HG03571 (cell line): ENCODE measurements around the gene CRABP2.

Source experiments
- ATAC-seq: cut with Tn5 transposase; IDR thresholded peaks from one replicate; pipeline ENCODE4 v1.9.1; 2021; ENCODE audit not compliant: unreplicated experiment

Gene CRABP2

DNA sequence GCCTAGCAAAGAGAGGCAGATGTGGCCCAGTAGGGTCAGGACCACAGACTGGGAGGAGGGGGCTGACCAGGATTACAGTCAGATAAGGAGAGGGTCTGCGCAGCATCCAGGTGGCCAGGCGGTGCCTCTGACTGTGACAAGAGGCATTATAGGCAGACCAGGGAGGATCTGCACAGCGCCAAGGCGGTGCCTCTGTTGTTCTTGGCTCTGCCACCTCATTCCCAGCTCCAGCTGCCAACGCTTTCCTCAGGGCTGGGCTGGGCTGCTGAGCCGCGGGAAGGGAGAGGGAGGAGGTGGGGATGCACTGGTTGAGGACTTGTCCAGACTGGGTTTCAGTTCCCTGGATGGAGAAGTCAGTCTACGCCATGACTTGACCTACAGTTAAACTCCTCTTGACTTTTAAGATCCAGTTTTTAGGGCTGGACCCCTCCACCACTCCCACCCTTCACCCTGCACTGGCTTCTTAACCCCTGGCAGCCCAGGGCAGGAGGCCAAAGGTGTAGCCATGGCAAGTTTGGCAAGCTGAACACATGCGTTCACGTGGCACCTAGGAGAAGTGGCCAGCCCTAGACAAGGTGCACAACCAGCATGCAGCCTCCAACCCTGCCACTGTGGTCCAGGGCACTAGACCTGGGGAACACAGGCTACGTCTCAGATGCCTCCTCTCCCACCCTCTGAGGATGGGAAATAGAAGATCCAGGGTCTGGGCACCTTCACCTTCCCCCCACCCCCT is 4.5 kb upstream of the CRABP2 start:
- ATAC-seq = no peak

- ATAC-seq = no peak
These were observed 3.6 kb upstream of the CRABP2 start for GRCh38 chr1:156709031-156709430.

DNA sequence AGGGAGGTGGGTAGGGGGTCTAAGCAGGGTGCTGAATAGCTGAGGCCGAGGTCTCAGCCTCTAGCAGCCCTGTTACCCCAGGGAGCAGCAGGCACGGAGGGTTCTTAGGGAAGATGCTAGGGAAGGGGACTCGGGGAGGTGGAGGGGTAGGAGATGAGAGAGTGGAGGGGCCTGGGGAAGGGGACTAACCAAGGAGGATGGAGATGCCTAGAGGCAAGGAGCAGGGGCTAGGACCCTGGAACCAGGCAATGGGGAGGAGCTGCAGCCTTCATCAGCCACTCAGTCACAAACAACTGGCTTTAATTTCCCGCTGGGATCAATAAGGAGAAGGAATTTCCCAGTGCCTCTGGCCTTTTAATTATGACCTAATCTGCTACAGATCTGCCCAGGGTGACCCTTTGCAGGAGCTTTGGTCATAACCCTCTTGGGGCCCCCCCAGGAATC is 2.9 kb upstream of the CRABP2 start:
- no peak for ATAC-seq

DNA sequence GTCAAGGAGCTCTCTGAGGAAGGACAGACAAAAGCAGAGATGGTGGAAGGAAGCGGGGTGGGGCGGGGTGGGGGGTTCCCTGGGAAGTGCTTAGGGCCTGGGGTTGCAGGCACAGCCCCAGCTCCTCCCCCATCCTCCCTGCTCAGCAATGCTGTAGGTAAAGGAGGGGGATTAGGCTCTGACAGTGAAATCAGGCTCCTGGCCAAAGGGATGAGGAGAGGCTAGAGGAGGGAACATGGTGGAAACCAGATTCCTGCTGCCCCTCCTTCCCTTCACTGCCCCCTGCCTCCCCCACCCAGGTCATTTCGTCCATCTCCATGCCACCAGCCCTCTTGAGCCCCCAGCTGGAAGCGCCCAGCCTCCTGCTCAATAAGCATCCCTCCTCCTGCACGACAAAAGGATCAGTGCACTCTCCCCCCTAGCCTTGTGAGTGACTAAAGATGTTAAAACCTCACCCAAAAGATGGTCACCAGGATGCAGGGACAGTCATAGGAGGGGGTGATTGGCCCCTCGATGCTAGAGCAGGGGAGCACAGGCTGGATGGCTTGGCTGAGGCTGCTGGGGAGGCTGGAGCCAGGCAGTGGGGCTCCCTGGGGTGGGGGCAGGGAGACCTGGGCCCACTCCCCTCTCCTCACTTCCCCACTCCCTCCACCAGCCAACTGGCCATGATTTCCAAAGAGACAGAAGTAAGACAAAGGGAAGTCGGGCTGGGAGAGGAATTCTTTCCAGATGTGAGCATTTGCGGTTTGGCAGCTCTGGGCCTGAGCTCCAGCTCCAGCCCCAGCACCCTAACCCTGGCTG is 2.2 kb upstream of the CRABP2 start:
- ATAC-seq = no peak

- ATAC-seq = no peak
These were observed 1.5 kb upstream of the CRABP2 start for GRCh38 chr1:156706657-156707416.

GRCh38 chr1:156705918-156706656 is 704 bp upstream of the CRABP2 start:
- no peak for ATAC-seq

DNA sequence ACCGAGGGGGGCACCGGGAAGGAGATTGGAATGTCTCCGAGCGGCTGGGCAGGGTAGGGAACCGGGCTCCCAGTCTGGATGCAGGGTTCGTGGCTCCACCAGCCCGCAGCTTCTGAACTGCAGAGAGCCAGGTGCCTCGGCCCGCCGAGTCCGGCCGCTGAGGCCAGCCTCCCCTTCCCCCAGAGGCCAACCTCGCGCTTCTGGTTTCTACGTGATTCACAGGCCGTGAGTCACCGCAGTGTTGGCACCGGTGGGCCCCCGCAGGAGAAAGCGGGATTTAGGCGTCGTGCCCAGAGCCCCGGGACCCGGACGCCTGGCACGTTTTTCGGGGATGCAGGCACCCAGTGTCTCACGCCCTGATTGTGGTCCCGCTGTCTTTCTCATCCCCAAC is 458 bp downstream of the CRABP2 start:
- no peak for ATAC-seq

DNA sequence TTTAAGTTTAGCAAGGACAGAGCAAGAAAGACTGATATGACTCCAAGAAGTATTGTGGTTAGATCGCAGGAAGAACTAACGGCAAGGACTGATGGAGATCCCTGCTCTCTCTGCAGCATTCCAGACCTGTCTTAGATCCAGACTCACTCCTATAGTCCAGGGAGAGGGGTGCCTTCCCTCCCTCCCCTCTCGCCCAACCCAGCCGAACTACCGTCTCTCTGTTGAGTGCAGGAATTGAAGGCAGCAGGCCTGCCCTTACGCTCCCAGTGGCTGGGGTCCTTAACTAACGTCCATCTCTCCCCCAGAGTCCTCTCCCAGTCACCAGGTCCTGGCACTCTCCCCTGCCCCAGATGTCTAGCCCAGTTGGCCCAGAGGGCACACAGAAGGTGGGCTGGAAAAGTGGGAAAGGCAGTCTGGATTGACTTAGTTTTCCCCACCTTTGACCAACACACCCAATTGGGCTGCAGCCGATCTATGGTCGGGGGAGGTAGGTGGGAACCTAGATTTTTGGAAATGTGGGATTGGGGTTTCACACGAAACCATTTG is 1.1 kb downstream of the CRABP2 start:
- ATAC-seq = no peak

- ATAC-seq = no peak
These were observed 1.6 kb downstream of the CRABP2 start for GRCh38 chr1:156703741-156704140.

- no peak for ATAC-seq
These were observed 2.0 kb downstream of the CRABP2 start for GRCh38 chr1:156703336-156703735.

- ATAC-seq = no peak
These were observed 4.4 kb downstream of the CRABP2 start for GRCh38 chr1:156700736-156701531.

DNA sequence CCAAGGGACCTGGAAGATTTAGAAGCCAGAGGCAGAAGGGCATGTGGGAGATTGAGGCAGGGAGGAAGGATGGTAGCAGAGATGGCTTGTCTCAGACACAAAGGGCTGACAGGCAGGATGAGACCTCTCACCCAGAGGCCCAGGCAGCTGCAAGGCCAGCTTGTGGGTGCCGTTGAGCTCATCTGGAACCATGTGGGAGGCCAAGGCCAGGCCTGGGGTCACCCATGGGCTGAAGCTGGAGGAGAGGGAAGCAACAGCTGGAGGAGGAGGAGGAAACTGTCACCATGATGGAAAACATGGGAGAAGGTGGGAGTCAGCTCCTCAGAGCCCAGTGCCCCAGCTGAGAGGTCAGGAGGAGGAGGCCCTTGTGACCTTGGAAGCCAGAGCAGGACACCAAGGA is 6.4 kb downstream of the CRABP2 start:
- no peak for ATAC-seq

DNA sequence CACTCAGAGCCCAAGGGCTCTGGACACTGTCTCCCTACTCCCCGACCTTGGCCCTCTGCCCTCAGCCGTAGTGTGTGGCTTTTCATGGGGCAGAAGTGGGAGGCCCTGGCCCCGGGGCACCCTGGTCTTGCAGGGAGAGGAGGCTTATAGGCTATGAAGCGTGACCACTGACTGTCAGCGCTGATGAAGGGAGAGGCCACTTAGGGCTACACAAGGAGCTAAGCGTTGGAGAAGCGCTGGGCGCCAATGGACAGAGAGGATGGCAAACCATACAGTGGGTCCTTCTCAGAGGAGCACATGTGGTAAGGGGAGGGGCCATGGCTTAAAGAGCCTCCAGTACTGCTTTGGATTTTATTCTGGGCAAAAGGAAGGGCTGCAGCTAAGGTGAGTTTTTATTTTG is 7.9 kb downstream of the CRABP2 start:
- ATAC-seq = no peak

GRCh38 chr1:156696755-156697154 is 8.6 kb downstream of the CRABP2 start:
- ATAC-seq = no peak

DNA sequence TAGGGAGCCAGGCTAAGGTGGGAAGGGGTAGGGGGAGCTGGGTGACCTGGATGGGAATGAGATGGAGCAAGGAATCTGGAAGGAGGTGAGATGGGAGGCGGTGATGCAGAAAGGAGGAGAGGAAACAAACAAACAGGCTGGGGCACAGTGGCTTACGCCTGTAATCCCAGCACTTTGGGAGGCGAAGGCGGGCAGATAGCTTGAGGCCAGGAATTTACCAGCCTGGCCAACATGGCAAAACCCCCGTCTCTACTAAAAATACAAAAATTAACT is 10.8 kb downstream of the CRABP2 start:
- ATAC-seq = no peak

GRCh38 chr1:156693848-156694689 is 11.3 kb downstream of the CRABP2 start:
- no peak for ATAC-seq

GRCh38 chr1:156692925-156693847 is 12.2 kb downstream of the CRABP2 start:
- ATAC-seq = no peak

DNA sequence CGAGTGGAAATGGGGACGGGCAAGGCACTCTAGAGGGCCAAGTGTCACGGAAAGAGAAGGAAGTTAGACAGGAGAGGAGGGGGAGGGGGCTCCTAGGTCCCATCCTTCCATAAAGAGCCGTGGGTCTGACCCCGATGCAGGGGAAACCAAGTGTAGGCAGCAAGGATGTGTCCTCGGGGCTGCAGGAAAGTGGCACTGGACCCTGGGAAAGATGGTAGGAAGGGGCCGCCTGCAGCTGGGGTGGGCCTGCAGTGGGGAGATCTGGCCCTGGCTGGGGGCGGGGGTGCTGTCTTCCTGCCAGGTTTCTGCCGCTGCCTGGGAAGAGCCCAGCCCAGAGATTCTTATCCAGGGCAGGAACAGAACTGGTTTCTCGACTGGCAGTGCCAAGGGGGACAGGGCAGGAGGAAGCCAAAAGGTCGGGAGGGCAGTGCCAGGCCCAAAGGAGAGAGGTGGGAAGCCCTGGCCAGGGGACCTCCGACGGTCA is 12.9 kb downstream of the CRABP2 start:
- no peak for ATAC-seq
